Right forelimb (tissue), 1 donor: ENCODE results near the gene ZRANB1.

Experiments used
- DNase-seq: peaks from one replicate; pipeline ENCODE4 v3.0.0-alpha.2; 2018

Gene ZRANB1

DNA sequence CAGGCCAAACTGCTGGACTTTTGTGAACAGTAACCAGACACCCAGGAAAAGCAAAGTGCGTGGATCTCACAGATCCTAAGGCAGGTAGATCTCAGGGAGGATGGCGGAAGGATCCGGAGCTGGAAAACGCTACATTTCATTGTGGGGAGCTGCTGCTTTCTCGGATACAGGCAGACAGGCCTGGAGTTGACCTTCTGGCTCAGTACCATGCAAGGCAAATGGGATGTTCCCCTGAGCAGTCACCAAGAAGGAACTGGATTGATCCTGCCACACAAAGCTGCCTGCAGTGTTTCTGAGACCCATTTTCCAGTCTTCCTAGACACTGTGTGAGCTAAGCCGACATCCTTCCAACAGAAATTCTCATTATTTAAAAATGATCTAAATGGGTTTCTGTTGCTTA, 65.5 kb downstream of the ZRANB1 start:
- no peak for DNase-seq

DNA sequence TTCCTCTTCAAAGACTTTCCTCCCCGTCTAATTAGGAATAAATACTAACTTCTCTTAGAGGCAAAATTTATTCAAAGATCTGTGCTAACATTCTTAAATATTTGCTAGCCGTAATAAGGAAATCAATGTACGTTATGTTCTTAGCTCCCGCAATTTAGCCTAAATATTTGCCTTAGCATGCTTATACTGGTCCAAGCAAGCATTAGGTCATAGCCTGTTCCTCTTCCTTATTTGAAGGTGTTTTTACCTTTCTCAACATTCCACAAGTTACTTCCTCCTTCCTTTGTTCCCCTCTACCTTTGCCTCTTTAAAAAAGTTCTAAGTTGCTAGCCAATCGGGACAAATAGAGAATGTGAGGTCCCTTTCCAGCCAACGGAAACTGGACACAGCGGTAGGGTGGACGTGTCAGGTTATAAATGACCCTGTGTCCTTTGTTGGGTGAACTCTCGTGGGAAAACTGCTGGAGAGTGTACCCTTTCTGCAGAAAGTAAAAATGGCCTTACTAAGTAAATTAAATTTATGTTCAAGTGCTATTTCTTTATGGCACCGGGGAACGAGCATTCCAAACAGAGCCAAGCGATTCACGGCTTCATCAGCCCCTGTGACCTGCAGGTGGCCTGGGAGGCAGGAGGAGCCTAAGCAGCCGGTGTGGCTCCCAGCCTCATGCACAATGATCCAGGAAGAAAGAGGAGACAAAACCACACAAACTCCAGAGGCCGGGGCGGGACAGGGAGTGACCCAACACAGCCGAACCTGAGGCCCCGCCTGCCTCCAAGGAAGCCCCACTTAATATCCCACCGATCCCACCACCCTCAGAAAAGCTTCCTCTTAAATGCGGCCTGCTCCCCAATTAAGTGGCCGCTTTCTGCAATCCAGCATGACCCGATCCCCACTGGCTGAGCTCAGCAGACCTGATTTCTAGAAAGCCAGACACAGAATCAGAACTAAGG, 67.0 kb downstream of the ZRANB1 start:
- DNase-seq = no peak

DNA sequence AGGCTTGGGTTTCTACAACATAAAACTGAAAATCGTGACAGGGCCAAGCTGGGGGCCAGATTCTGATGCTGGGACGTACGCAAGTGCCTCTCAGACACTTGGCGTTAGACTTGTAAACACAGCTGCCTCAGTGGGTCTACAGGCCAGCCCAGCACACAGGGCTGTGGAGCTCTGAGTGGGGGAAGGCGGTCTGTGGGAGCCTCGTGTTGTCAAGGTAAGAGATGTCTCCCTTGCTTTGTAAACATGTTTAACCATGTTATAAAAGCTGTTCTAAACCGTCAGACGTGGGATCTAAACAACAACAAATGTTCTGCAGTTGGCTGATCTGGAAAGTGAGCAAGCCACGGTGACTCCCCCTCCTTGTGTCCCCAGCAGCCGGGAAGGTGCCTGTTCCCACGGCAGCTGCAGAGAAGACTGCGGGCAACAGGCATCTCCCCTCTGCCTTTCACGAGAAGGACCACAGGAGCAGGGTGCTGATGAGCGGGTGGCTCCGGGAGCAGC, 67.8 kb downstream of the ZRANB1 start:
- no peak for DNase-seq

DNA sequence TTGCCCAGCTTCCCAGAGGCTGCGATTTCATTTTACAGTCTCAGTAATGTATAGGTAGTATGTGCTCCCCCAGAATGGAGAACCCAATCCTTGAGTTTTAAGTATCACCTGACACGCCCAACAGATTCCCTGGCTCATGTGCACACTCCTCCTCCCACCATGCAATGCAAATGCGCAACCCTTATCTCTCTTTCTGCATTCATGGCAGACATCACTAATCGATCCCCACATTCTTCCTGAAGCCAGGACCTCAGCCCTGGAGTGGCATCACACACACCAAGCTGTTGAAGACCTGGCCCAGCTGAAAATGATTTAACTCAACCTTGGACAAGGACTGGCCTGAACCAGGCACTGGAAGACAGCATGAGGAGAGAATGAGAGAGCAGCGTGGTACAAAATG, 68.4 kb downstream of the ZRANB1 start:
- DNase-seq = no peak

DNA sequence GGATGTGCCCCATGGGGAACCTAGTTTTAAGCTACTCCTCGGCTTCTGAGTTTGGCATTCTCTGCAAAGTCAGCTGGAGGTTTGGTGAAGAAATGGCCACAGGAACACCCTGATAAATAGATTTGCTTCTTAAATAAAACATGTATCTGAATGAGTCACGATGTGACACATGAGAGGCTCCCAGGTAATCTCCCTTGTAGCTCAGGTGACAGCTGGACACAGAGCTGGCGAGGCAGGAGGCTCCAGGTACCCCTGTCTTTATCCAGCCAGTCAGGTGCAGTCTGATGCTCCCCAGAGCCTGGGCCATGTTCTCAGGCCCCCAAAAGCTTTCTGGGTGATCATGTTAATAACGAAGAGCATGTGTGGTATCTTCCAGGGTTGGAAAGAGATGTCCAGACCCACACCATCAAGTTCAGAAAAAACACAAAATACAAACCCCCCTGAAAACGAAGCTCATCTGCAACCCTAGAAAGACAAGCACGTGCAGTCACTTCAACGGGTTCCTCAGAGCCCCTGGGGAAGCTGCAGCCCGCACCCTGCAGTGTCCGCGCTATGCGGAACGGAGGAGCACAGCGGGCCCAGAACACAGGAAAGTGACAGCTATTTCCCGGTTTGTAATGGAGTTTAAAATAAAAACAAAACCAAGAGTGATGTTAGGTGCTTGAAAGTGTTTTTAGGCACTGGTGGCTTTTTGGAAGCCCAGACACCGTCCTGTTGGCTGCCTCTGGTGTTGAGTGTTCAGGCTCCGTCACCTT, 69.4 kb downstream of the ZRANB1 start:
- no peak for DNase-seq

DNA sequence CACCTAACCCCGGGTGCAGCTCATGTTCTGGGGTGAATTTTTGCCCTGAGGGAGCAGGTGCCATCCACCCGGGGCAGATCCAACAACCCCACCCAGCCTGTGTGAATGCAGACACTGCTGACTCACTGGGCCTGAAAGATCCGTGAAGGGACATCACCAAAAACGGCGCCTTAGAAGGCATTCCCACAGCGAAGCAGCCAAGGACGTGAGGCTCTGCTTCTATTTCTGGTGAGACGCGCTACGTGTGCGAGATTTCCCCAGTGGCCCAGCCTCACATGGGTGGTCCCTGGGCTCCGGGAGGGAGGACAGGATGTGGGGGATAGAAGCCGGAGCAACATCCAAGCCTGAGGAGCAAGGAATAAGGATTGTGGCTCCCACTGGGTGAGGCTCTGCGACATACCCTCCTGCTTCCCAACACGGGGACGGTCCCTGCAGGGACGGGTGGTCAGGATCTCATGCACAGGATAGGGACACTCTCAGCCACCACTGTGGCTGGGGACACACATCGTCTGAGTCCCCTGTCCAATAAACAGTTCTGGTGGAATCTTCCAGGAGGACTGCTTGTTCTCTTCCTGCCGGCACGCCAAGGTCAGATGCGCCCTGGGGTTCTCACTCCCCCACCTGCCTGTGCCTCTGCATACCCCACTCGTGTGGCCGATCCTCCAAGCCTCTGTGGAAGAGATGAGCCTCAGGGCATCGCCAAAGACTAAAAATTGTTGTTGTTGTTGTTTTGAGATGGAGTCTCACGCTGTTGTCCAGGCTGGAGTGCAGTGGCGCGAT, 70.2 kb downstream of the ZRANB1 start:
- no peak for DNase-seq

DNA sequence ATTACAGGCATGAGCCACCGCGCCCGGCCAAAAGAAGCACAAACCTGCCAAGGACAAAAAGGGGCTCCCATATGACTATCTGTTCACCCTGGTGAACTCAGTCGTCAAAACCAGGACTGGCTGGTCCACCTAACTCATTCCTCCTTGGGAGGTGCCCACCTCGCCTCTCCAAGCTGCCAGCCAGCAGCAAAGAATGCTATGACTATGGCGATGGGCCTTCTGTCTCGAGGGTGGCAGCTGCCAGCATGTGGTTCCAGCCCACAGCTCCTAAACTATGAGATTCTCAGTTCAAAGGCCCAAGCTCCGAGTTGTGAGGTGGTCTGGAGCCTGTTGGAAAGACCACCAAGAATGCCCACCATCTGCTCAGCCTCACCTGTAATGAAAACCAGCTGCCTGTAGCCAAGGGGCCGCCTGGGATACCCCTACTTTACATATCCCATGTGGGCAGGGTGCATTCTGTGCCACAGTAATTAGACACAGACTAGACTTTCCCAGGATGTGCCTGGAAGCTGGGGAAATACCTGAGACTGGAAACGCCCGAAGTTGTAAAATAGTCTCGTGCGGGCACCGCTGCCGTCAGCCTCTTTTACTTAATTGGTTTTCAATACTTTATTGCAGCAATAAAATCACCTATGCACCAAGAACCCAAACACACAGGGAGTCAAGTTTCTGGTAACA, 71.1 kb downstream of the ZRANB1 start:
- DNase-seq = no peak

DNA sequence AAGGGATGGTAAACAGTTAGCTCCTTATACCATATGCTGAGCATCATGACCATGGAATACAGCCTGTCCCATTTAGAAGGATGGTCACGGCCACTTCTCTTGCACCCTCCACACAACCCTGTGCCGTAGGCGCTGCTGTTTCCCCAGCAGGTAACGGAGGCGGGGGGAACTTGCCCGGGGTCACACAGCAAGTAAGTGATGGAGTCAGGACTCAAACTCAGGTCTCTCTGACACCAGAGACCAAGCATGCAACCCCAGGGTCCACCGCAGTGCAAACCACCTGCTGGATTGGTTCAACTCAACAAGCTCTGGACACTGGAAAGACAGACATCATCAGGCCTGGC, 71.6 kb downstream of the ZRANB1 start:
- no peak for DNase-seq

DNA sequence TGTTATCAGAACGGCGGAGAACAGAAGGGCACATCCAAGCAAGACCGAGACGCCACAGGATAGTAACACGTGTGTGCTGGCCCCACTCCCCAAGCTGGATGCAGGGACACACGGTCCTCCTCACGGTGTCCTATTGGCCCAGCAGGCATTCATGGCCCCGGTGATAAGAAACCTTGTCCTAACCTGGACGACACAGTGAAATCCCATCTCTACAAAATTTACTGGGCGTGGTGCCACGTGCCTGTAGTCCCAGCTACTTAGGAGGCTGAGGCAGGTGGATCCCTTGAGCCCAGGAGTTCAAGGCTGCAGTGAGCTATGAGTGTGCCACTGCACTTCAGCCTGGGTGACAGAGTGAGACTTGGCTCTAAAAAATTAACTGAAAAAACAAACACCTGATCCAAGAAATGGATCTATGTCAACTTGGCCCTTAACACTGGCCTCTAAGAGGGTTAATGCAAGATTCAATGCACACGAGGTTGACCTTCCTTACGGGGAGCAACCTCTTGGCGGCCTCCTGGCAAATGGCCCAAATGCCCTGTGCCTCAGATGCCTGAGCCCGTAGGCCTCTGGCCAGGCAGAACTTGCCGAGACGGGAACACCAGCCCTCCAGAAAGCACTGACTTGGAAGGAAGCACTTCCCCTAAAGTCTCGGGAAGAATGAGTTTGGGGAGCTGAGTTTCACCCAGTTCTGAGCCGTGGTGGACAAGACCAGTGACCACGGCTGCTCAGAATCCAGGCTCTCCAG, 72.3 kb downstream of the ZRANB1 start:
- no peak for DNase-seq

DNA sequence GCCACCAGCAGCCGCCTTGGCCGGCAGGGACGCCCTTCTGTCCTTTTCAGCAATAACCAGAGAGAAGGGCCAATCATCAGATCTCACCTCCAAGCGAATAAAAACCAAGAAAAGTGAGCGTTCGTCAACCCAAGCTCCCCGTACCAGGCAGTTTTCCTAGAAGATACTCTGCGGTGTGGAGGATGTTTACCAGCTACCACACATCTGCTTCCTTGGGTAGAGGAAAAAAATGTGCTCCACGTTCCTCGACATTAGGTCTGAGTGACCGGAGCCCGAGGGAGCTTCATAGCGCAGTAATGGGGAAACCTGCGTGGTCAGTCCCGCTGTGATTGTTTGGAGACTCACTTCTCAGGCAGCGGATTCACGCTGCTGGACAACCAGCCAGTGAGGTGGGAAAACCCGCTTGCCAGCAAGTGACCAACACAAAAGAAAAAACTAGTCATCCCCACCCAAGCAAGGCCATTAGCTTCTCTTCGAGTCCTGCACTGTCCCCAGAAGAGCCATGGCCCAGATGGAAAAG, 73.0 kb downstream of the ZRANB1 start:
- DNase-seq = no peak

DNA sequence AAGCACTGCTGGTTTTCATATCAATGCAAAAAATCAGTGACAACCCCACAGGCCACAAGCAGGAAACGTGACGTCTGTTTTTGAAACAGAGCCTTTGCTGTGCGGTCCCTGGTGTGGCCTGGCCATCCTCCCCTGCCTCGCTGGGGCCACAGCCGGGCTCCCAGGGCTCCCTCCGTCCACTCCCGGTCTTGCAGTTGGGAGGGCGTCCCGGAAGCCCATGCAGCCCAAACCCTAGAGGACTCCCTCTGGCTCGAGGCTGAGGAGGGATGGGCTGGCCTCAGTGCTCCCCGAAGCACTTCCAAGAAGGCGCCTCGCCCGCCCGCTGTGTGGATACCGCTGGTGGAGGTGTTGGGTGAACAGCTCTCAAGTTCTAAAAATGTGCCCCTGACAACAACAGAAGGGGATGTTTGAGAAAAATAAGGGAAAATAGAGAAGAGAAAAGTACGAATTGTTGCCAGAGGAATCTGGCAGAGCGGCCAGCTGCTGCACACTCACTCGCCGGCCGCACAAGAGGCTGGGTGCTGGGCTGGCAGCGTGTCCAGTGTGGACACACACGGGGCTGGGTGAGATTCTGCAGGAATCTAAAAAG, 73.5 kb downstream of the ZRANB1 start:
- no peak for DNase-seq

DNA sequence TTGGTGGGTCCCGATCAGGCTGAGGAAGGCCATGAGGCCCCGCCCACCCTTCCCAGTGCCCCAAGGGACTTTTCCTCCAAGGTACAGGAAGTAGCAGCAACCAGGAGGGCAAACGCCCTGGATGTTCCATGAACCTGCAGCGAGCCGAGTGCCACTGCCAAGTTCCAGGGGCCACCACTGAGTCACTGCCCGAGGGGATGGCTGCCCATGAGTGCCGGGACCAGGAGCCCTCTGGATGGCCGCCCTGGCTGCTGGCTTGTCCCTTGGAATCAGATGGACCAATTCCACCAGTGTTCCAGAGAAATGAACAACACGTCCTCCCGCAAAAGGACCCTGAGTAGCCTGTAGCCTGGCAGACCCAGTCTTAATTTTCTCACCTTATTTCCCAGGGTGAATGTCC, 74.2 kb downstream of the ZRANB1 start:
- DNase-seq = no peak

DNA sequence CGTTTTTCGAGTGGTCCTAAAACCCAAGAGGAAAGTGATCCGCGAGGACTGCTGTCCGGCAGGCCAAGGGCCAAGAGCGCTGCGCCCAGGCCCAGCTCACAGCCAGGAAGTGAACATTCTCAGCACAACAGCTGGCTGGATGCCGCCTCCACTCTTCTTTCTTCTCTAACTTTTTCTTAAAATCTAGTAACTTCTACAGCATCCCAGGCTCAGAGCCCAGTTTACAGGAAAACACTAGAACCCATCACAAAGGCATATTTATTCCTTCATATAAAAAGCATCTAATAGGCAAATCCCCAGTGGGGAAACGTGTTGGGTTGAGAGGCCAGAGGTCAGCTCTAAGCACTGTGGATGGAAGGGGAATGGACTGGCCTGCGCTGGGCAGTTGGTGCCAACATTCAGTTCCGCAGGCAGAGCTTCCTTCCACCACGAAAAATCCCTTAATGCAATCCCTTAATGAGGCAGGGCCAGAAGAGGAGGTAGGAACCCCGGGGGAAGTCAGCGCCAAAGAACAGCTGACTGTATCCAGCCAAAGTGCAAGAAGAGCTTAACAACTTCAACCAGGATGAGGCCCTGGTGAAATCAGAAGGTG, 74.8 kb downstream of the ZRANB1 start:
- no peak for DNase-seq

DNA sequence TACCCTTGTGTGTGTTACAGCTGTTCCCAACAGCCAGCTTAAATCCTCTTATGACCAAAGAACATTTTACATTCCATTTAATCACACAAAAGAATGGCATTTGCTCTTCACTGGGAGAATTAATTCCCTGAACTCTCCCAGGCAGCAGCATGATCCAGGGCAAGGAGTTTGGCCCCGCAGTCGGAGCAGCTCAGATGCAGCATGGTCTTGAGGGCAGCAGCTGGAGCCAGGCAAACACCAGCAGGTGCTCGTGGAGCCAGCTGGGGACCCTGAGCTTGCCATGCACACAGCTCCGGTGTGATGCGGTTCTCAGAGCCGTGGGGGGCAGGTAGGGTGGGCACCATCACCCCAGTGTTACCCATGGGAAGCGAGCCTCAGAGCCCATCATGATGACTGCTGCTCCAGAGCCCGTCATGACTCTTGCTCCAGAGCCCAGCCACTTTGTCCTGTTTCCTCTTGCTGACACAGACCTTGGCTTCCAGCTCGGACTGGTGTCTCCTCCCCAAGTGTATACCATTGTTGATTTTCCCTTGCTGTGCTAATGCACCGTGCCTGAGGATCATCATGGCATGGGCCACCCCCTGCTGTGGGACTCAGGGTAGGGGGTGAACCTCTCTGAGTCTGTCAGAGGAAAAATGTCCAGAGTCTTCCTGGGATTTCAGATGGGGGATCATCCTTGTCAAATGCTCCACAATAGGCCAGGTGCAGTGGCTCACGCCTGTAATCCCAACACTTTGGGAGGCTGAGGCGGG, 75.8 kb downstream of the ZRANB1 start:
- DNase-seq = no peak

DNA sequence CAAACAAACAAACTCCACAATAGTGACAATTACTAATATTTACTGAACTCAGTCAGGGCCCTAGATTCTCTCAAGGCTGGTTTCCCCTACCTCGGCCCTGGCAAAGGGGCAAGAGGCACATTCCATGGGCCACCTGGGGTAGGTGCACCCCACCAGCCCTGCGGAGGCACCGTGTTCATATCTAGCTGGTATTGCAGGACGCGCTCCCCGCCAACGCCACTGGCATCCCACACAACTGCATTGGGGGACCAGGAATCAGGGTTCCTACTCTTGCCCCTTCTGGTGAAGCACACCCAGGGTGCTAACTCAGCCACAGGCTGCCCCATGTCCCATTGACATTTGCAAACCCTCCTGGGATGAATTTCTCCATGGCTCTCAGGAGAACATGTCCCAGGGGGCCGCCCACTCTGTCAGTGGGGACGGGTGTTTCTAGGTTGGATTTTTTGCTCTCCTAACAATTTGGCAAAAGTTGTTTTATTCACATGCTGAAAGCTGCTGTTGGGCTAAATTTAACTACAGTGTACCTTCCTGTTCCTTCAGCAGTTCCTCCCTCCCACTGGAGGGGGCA, 76.7 kb downstream of the ZRANB1 start:
- DNase-seq = no peak

DNA sequence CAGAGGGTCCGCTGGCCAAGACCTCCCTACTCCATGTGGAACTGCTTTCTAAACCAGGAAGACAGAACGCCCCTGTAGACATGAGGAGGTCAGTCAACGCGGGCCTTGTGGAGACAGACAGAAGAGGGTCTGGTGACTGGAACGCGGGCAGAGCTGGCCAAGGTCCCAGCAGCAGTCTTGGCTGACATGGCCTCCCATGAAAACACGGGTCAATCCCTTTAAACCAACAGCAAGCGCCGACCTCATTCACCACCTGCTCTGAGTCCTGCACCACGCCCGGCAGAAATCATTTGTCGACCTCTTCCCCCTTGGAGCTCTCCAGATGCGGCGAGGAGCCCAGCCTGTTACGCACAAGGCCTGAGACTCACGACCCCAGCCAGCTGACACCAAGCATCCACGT, 78.5 kb downstream of the ZRANB1 start:
- DNase-seq = no peak

DNA sequence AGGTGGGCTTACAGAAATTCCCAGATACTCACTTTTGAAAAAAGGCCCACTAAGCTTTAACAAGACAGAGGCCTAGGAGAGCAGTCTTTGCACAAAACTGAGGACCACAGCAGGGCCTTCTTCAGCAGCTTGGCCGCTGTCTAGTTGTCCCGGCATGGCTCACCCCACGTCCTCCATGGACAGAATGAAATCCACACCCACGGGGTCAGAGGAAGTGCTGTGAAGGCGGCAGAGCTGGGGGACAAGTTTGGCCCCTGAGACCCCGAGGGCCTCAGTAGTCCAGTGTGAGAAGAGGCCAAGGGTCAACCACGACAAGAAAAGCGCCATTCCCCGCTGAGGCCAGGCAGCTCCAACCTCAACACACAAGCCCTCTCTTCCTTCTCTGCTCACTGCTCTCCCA, 78.9 kb downstream of the ZRANB1 start:
- DNase-seq = no peak

DNA sequence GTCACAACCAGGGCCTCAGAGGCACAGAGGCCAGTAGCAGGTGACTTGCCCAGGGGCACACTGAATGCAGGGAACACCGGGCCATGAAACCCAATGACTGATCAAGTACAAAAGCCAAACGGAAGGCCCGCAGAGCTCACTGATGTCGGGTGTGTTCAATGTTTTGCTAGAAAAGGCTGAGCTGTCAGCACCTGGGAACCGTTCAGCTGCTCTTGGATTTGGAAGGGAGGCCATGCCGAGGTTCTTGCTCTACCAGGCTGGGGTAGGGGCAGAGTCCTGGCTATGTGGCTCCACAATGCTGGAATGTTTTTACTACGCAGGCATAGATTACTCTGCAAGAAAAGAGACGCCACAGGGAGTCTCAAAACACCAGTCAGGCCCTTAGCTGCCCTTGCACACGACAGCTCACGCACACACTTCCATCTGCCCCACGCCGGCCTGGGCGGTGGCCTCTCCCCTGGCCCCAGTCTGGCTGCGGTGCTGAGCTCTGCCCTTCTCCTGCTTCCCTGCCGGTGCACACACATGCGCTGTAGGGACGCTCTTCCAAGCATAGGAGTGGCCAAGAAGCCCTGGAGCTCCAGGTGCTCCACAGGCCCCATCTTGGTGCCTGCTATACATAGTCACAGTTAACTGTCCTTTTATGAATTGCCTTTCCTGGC, 79.9 kb downstream of the ZRANB1 start:
- DNase-seq = no peak

DNA sequence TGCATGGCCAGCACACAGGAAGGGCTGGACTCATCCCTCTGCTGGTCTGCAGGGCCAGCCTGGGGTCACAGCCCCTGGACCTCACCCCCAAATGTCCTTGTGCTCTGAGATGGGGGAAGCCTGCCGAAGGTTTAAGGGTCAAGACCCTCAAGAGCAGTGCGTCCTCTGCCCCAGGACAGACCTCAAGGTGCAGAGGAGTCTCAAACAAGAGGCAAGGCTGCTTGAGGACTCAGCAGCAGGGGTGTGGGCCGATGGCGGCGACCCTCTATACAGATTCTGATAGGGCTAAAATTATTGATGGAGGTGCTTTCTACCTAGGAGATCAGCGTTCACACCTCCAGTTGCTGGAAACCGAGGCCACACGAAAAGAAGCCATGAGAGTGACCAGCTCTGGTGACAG, 80.7 kb downstream of the ZRANB1 start:
- no peak for DNase-seq
